Posterior vena cava (tissue), 2 donors: ENCODE measurements around the gene CNOT3. TPM values are rescaled to one million over a fixed set of nuclear protein-coding genes. Genes with fewer than 3 reads are reported as not detected.

ENCODE experiments used
- DNase-seq: peaks from one replicate; pipeline ENCODE4 v3.0.0-alpha.2; 2020; ENCODE audit warnings: low spot score
- intact Hi-C, 2 donors: fragments of 100-400 bp; cut with DNase I; formaldehyde crosslinking; loops; one replicate each; pipeline versions ENCODE4 v1.14.1 to v1.14.2; 2022 to 2023
- total RNA-seq, 2 donors: library from RNA; stranded (reverse); fragmentation: NEBNext Ultra II Directional; extraction: Animal tissue kit (Norgen Biotek cat#: 25700); gene quantifications; one replicate each; pipeline ENCODE4 v1.2.1, GENCODE V29; 2021
- donor health status: DM: yes; HTN: yes; CAD: no.
- donor health status: DM: yes; HTN: yes; CAD: no.

The CNOT3 gene
- total RNA-seq, 2 donors from 2014 or later = 25.6 to 29.1 TPM

- DNase-seq = no peak
- intact Hi-C loops = no loop called here
Measured at GRCh38 chr19:54145541-54146158, 8.1 kb downstream of the CNOT3 start.

DNA sequence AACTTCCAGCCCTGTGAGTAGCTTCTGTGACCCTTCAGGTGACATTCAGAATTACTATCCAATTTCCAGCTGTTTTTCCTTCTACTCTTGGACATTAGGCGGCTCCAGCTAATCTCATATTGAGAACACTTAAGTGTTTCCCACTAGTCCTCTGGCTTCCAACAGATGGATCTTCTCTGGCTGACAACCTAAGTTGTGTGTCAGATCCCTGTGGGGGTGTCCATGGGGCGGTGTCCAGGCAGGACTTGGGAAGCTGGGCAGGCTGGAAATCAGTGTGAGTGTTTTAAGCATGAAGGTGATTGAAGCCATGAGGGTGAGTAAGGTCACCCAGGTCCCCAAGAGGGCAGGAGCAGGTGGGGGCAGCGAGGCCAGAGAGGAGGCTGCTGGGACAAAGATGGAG, 10.1 kb downstream of the CNOT3 start:
- no peak for DNase-seq
- intact Hi-C loops = no loop called here

DNA sequence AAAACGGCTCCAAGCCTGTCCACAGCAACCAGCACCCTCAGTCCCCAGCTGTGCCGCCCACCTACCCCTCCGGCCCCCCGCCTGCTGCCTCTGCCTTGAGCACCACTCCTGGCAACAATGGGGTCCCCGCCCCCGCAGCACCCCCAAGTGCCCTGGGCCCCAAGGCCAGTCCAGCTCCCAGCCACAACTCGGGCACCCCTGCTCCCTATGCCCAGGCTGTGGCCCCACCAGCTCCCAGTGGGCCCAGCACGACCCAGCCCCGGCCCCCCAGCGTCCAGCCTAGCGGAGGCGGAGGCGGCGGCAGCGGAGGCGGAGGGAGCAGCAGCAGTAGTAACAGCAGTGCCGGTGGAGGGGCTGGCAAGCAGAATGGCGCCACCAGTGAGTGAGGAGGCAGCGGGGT, 10.6 kb downstream of the CNOT3 start:
- DNase-seq = no peak
- intact Hi-C loops = no loop called here

DNA sequence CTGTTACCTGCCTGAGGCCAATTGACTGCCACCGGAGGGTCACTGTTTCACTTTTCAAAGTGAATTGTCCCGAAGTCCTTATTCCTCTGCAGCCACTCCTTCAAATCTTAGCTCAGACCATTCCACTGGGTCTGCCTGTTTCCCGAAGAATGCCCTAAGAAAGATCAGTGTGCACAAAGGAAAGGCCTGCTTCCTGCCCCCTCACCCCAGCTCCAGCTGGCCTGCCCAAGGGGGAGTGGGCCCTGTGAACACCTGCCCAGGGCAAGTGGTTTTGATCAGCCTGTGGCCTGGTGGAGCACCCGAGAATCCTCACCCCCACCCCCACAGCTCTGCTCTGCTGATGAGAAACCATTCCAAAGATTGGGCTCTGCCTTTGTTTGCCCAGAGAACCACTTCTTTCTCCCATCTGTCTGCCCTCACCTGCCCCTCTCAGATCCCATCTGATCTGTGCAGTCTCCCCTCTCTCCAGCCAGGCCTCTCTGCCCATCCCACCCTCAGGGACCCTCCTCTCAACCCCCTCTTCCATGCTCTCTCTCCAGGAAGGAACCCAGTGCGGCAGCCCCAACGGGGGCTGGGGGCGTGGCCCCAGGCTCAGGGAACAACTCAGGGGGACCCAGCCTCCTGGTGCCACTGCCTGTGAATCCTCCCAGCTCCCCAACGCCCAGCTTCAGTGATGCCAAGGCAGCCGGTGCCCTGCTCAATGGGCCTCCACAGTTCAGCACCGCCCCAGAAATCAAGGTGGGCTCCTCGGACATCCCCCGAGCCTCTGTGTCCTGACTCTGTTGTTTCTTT, 11.7 kb downstream of the CNOT3 start:
- no peak for DNase-seq
- intact Hi-C loops = no loop called here

DNA sequence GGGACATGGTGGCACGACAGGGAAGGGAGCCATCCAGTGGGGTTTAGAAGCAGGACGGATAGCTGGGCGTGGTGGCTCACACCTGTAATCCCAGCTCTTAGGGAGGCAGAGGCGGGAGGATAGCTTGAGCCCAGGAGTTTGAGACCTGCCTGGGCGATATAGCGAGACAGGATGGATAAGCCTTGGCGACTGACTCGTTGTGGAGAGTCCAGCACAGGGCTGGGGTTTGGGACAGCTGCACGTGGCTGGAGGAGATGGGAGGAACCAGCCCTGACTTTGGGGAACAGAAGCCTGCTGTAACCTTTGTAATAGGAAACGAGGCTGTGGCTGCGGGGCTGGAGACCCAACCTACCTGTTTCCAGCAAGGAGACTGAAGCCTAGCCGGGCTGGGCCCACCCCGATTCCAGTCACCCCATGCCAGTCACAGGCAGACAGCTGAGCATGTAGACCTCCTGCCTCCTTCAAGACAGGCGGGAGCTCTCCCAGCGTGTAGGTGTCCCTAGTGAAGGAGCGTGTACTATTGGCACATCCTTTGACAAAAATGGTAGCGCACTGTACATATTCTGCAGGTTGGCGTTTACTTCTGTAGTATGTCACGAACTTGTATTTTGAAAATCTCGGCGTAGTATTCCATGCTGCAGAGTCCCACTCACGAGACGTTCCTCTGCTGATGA, 13.9 kb downstream of the CNOT3 start:
- intact Hi-C loops = loop anchor here in 1 of 2 donors (10.0 kb wide), 1 partner anchor 237 kb away; no protein-coding TSS in a partner anchor
- DNase-seq = no peak

- intact Hi-C loops = loop anchor here in 1 of 2 donors (10.0 kb wide), 1 partner anchor 237 kb away; no protein-coding TSS in a partner anchor
- DNase-seq = no peak
Measured at GRCh38 chr19:54152267-54152666, 14.7 kb downstream of the CNOT3 start.

- intact Hi-C loops = loop anchor here in 1 of 2 donors (10.0 kb wide), 1 partner anchor 238 kb away; no protein-coding TSS in a partner anchor
- no peak for DNase-seq
Measured at GRCh38 chr19:54152878-54153524, 15.4 kb downstream of the CNOT3 start.

DNA sequence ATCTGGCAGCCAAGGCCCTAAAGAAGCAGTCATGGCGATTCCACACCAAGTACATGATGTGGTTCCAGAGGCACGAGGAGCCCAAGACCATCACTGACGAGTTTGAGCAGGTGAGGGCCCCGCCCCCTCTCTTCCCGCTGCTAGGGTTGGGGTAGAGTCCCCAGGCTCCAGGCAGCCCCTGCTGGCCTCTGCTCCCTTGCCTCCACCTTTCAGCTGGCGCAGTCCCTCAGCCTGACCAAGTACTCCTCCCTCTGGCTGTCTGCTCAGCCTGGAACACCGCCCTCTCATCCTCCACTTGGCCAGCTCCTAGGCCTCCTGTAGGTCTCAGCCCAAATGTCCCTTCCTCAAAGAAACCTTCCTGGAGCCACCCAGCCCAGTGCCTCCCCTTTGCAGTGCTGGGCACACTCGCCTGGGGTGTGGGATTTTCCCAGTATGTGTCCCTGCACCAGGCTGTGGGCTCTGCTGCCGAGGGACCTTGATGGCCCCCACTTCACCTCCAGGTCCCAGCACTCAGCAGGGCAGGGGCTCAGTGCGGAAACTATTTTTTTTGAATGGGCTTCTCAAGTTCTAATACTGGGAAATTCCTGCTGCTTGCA, 16.3 kb downstream of the CNOT3 start:
- no peak for DNase-seq
- intact Hi-C loops = loop anchor here in 1 of 2 donors (10.0 kb wide), 1 partner anchor 239 kb away; no protein-coding TSS in a partner anchor

- intact Hi-C loops = loop anchor here in 1 of 2 donors (10.0 kb wide), 1 partner anchor 240 kb away; no protein-coding TSS in a partner anchor
- no peak for DNase-seq
Measured at GRCh38 chr19:54154603-54155345, 17.2 kb downstream of the CNOT3 start.

DNA sequence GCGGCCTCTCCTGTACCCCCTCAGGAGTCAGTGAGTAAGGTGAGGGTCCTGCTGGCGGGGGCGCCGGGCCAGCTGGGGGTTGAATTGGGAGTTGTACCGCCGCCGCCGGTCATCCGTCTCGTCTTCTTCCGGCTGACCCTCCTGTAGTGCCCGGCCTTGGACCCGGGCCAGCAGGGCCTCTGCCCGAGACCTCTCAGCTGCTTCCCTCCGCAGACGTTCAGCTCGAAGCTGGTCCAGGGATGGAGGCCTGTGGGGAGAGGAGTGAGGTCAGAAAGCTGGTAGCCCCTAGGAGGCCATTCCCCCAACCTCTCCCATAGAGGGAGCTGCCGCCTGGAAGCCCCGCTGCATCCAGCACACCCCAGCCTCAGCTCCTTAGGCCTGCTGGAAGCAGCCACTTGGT, 18.1 kb downstream of the CNOT3 start:
- intact Hi-C loops = loop anchor here in 1 of 2 donors (10.0 kb wide), 1 partner anchor 241 kb away; no protein-coding TSS in a partner anchor
- DNase-seq = no peak

- no peak for DNase-seq
- intact Hi-C loops = loop anchor here in 1 of 2 donors (10.0 kb wide), 1 partner anchor 242 kb away; no protein-coding TSS in a partner anchor
Measured at GRCh38 chr19:54156490-54156889, 18.9 kb downstream of the CNOT3 start.

DNA sequence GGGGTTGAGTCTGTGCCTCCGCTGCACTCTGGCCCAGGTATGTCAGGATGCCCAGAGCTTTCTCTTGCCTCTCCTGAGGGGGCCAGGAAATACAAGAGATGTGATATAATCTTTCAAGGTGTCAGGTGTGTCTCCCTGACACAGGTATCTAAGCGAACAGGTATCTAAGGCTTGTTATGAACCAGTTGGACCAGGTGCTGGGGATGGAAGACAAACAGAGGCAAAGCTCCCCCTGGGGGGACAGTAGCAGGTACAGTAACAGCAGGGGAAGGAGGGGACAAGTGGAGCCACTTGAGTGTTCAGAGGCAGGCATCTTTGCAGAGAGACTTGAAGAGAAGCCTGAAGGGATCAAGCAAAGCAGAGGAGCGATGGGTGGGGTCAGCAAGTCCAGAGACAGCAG, 19.4 kb downstream of the CNOT3 start:
- intact Hi-C loops = loop anchor here in 1 of 2 donors (10.0 kb wide), 1 partner anchor 242 kb away; no protein-coding TSS in a partner anchor

GRCh38 chr19:54158812-54159351, 21.3 kb downstream of the CNOT3 start:
- intact Hi-C loops = loop anchor here in 1 of 2 donors (10.0 kb wide), 1 partner anchor 244 kb away; no protein-coding TSS in a partner anchor
- no peak for DNase-seq

More for the DNA sequence above, 19.4 kb downstream of the CNOT3 start:
- no peak for DNase-seq

DNA sequence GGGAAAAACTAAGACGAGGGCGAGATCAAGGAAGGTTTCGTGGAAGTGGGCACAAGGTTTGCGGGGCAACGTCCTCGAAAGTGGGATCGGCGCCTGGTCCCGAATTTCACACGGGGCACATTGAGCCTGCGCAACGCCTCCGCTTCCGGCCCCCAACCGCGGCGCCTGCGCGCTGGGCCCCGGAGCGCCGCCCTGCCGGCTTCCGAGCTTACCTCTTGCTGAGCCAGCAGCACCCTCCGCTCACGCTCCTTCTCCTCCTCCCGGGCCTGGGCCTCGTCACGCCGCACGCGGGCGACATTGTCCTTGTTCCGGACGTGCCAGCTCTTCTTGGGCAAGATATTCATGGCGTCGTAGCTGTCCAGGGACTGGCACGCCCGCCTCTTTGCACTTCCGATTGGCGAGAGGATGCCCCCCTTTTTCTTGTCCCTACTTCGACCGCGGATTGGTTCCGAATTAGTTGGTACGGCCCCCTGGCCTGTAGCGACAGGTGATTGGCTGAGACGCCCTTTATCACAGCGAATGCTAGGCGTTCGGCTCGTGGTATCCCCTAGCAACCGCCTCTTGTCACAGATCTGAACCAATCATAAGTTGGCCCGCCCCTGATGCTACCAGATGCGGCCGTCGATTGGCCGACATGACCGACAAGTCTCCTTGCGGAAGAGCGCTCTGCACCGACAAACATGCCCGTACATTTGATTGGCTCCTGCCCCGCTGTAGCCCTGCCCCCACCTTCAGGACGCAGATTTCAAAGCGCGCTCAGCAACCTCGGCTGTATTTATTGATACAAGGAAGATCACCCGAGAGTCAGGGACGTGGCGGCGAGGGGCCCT, 22.0 kb downstream of the CNOT3 start, which contains the start of gene LENG1:
Gene LENG1, minus strand, starts transcription at position 370 of the 830 bp plus-strand sequence. Its CDS starts 26 bp downstream, at position 344.
- intact Hi-C loops = loop anchor here in 1 of 2 donors (10.0 kb wide), 1 partner anchor 245 kb away; no protein-coding TSS in a partner anchor
- peak; percentile 100 for DNase-seq

DNA sequence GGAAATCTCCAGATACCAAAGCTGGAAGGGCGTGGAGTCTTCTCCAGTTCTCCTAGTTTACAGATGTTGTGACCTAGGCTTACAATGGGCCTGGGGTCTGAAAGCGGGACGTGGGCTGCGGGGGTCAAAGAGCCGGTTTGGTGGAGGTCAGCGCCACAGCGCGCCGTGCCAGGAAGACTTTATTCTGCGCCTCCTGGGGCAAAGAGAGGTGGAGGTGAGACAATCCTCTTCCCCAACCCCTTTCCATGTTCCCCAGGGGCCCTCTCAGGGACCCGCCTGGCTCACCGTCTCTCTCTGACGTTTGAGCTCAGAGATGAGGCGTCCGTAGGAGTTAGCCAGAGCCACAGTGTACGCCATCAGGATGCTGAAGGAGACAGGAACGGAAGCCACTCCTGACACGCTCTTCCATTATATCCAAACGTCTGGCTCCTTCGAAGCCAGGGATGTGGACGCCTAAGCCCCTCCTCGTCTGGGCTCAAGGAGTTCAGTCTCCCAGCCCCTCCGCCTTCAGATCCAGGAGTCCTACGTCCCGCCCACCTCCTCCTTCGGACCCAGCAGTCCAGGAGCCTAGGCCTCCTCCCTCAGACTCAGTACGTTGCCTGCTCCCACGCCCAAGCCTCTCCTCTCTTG, 22.7 kb downstream of the CNOT3 start:
- no peak for DNase-seq
- intact Hi-C loops = no loop called here

DNA sequence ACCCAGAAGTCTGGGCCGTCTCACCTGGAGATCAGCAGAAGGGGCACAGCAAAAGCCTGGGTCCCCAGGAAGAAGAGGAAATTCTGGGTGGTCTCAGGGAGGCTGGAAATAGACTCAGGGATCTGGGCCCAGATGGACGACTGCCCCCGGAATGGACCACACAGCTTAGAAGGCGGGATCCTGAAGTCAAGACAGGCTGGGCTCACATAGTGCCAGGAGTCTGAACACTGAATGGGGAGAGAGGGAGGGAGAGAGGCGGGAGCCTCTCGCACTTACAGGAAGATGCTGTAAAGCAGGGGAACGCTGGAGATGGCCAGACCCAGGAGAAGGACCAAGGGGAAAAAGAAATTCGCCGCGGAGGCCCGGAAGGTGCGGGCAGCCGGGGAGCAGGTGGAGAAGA, 23.3 kb downstream of the CNOT3 start:
- intact Hi-C loops = no loop called here
- no peak for DNase-seq
